Stimulated activated CD4-positive, alpha-beta T cell treated with anti-CD3 and anti-CD28 coated beads, Interleukin-2, amount 100 ng/mL, for 48 hours (primary cell): Measurements from ENCODE around the gene KLHL35.
A peak's percentile ranks its signal among the peaks of the same experiment; 100 is the strongest.

Experiments
- DNase-seq, 2 donors: peaks; one replicate each; pipeline ENCODE4 v3.0.0-alpha.2; 2020

Gene KLHL35

GRCh38 chr11:75440960-75441803, 8.2 kb upstream of the KLHL35 start:
- no peak for DNase-seq

DNA sequence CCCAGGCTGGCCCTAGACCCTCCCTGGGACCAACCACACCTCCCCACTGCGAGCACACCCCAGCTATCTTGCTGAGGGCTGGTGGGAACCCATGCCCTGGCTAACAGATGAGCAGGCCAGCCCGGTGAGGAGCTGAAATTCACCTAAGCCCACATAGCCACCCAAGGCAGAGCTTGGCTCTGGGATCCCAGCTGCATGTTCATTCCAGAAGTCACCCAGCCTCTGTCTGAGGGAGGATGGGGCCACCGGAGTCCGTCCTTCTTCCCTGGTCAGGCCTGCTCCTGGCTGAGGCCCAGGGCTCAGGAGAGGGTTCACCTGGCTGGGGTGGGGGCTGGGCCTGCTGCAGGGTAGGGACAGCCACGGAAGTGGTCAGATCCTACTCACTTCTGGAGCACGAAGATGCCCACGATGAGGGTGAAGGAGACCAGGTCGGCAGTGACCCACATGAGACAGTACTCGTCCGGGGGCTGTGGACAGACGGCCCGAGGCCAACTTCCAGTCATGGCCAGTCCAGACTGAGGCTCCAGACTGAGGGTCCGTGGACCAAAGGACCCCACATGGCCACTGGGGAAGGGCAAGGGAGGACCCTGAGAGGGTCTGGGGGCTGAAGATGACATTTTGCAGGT, 6.6 kb upstream of the KLHL35 start:
- DNase-seq = no peak

- DNase-seq = no peak
These were observed 6.0 kb upstream of the KLHL35 start for GRCh38 chr11:75439026-75439425.

GRCh38 chr11:75437966-75438659, 5.1 kb upstream of the KLHL35 start:
- DNase-seq = no peak

GRCh38 chr11:75436806-75437205, 3.8 kb upstream of the KLHL35 start:
- no peak for DNase-seq

DNA sequence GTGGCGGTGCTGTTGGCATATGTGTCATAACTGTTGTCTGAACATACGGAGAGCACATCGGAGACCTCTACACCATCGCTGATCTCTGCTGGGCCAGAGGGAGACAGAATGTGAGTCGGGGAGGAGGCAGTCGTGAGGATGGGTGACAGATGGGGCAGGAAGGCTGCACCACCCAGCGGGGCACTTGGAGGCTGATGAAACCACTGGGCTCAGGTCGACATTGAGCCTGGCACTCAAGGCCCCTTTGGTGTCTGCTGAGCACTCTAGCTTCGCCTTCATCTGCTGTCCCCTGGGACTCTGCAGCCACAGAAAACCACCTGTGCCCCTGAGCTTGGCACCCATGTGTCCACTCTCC, 2.5 kb upstream of the KLHL35 start:
- no peak for DNase-seq

DNA sequence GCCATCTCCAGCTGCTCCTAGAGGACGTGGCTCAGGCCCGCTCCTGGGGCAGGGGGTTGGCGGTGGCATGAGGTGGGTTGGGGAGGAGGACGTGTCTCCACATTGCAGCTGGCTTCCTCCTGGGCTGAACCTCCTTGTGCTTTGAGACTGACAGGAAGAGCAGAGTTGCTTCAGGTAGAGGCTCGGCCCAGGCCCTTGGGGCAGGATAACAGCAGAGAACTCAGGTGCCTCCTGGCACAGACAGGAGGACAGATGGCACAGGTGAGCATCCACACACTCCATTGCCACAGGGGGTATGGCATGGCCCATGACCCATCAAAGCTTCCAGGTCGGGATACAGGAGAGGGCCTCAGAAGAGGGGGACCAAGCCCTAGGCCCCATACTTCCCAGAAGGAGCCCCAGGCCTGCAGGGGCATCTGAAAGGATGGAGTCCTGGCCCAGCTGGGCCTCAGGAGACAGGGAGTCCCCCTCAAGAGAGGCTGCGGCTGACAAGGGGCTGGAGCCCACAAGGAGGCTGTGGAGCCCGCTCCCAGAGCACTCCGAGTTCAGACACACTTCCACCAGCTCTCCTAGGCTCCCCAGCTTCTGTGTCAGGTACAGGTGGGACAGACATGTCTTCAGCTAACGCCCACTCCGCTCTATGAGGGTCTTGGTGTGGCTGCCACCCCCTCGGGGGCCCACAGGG, 2.0 kb upstream of the KLHL35 start:
- DNase-seq = no peak

GRCh38 chr11:75434051-75434450, 1.0 kb upstream of the KLHL35 start:
- DNase-seq = no peak

GRCh38 chr11:75433443-75433842, 440 bp upstream of the KLHL35 start:
- no peak for DNase-seq

- no peak for DNase-seq
These were observed 1.2 kb downstream of the KLHL35 start for GRCh38 chr11:75431533-75432525.

- DNase-seq = no peak
These were observed 2.1 kb downstream of the KLHL35 start for GRCh38 chr11:75430714-75431532.

GRCh38 chr11:75429902-75430713, 2.9 kb downstream of the KLHL35 start:
- peak; percentile 40 to 61 for DNase-seq

GRCh38 chr11:75429641-75429901, 3.4 kb downstream of the KLHL35 start:
- no peak for DNase-seq

DNA sequence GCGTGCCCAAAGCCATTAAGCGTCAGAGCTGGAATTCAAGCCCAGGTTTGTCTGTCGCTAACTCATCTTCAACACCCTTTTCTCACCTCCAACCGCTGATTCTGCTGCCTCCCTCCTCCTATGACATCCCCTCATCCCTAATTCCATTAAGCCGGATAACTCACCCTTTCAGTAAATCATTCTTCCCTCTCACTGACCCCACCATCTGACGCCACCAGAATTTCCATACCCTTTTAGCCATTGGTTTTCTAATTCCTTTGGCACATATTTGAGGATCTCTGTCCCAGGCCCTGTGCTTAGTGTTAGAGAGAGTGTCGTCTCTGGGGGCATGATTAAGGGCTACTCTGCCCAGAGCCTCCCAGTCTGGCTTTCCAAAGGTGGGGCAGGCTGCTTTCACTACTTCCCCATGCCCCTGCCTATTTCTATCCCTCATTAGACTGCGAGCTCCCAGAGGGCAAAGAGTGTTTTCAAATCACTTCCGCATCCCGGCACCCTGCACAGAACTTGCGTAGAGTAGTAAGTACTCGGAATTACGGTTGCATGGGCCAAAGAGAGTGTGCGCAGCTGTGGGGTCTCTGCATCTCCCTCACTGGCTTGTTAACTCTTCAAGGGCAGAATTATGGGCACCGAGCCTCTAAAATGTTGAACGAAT, 3.9 kb downstream of the KLHL35 start:
- no peak for DNase-seq

DNA sequence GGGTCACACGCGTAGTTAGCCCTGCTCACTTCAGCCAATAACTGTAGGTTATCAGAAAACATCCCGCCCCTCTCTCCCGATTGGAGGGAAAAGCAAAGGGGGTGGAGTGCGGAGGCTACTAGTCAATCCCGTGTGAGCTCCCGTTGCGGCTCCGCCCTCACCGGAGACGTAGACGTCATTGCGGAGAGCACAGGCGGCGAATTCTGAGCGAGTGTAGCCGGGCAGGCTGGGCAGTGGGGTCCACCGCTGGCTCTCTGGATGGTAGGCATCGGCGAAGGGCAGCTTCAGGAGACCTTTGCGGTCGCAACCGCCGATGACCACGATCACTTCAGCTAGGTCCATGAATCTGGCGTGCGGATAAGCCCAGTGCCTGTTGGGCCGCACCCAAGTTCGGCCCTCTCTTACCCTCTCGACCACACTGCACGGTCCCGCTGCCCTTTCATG, 4.7 kb downstream of the KLHL35 start:
- peak; percentile 33 for DNase-seq

DNA sequence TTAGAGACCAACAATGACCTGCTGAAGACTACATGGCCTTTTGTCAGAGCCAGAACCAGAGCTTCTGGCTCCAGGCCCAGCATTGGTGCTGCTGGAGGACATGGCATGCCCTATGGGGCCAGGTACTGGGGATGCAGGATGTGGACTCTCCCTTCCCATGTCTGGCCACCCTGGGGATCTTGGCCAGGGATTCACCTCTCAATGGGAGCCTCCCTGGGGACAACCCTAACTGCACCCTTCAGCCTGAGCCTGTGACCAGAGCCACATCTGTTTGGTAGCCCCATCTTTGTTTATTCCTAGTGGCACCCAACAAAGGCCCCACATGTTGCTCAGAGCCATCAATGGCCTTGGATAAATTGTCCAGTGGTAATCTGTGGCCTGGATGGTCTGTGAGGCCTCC, 5.8 kb downstream of the KLHL35 start:
- DNase-seq = no peak

- DNase-seq = no peak
These were observed 6.3 kb downstream of the KLHL35 start for GRCh38 chr11:75426720-75427086.

DNA sequence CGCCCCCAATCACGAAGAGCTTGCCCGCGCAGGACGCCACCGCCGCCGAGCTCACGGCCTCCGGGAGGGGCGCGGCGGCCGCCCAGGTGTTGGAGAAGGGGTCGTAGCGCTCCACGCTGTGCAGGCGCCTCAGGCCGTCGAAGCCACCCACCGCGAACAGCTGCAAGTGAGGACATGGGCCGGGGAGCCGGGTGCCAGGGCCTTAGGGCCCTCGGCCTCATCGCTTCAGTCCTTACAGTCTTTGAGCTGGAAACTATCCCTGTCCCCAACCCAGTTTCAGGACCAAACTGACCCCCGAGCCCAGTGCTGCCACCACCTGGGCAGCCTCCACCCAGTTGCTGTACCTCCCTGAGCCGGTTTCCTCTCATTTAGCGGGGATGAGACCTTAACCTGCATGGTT, 7.6 kb downstream of the KLHL35 start:
- DNase-seq = no peak

GRCh38 chr11:75424396-75424795, 8.6 kb downstream of the KLHL35 start:
- no peak for DNase-seq

DNA sequence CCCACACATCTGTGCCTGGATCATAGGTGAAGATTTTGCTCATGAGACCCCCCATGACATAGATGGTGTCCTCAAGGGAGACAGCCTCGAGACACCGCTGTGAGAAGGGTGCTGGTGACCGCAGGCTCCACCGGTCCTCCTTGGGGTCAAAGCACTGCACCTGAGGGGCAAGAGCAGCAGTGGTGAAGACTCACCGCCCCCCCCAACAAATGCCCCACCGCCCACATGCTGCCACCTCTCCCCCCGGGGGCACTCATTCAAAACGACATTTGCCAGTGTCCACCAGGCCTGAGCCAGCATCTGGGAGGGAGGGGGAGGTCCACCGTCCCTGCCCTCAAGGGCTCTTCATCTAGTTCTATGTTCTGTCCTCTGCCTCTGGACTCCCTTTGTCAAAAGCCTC, 9.3 kb downstream of the KLHL35 start:
- DNase-seq = no peak
